NCI-H1092 (cell line): ENCODE results near the gene KCNG1.
A peak's percentile ranks its signal among the peaks of the same experiment; 100 is the strongest.

Experiments
- DNase-seq: peaks from one replicate; lab custom pipeline; 2025; lab: John Stamatoyannopoulos, UW

Gene KCNG1

GRCh38 chr20:51012357-51012756 is 10.6 kb downstream of the KCNG1 start:
- DNase-seq = no peak

- no peak for DNase-seq
These were observed 11.4 kb downstream of the KCNG1 start for GRCh38 chr20:51011479-51011878.

GRCh38 chr20:51010932-51011331 is 12.0 kb downstream of the KCNG1 start:
- no peak for DNase-seq

DNA sequence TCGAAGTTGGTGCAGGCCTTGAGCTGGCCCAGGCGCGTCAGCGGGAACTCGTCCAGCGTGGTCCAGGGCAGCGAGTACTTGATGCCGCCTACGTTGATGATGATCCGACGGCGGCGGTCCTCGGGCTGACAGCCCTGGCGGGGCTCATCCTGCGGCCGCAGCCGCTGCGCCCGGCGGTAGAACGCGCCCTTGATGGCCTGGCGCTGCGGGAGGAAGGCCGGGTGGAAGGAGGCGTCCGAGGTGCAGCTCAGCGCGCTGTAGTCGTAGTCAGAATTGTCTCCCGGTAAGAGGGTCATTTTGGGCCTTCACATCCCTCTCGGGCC is 12.9 kb downstream of the KCNG1 start:
- no peak for DNase-seq

GRCh38 chr20:51009303-51010042 is 13.4 kb downstream of the KCNG1 start:
- no peak for DNase-seq

DNA sequence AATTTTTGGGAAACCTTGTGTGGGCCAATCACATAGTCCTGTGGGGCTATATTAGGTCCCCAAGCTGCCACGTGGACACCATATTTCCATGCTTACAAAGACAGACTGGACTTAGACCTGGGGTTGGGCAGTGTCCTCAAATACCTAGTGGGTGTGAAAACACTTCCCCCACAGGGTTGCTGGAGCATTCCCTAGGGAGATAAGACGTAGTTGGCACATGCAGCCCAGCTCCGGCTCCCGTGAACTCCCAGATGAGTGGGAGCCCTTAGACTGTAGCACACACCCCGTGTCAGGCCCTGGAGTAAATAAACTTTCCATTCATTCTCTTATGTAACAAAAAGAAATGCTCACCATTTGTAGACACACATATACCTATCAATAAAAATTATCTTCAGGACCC is 14.2 kb downstream of the KCNG1 start:
- no peak for DNase-seq

DNA sequence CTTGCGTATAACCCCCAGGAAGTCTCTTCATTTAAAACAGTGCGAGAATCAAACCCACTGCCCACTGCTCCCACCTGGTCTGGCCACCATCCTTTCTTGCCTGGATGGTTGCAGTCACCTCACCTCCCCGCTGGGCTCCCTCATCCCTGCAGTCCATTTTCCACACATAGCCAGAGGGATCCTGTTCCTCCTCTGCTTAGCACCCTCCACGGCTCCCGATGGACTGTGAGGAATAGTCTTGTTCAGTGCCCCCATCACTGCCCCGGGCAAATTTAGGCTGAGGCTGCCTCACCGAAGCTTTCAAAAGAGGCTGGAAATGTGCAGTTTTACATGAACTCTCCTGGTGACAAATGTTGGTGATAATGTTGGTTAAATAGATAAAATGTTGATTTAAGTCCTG is 17.7 kb downstream of the KCNG1 start:
- no peak for DNase-seq

DNA sequence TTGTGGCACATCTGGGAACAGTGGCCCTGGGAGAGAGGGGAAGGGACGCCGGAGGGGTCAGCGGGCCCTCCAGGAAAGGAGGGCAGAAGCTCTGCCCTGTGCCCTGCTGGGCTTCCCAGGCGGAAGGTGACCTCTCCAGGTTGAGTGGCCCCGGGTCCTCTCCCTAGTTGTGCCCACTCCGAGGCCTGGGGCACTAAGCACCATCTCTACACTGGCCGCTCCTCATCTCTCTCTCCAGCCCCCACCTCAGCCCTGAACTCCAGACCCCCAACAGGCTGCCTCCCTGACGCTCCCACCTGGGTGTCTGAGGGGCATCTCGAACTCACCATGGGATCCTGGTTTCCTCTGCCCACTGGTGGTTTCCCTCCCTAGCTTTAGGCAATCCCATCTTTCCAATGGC is 18.1 kb downstream of the KCNG1 start:
- no peak for DNase-seq

- DNase-seq = no peak
These were observed 18.6 kb downstream of the KCNG1 start for GRCh38 chr20:51004305-51004727.

DNA sequence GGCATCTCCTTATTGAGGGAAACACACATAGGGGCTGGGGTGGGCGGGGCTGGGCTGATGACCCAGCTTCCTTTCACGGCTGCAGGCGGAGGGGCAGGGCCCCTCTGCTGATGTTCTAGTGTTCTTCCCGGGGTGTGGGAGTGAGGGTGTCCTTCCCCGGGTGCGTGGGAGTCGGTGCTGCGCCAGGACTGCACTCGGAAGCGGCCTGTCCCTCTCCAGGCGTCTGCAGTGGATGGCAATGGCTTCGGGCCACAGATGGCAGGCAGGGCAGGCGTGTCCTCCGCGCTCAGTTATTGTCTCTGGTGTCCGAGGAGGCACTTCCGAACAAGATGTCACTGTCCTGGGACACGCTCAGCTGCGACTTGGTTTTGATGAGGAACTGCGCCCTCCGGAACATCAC is 19.2 kb downstream of the KCNG1 start:
- DNase-seq = no peak

- no peak for DNase-seq
These were observed 20.3 kb downstream of the KCNG1 start for GRCh38 chr20:51002633-51003032.

DNA sequence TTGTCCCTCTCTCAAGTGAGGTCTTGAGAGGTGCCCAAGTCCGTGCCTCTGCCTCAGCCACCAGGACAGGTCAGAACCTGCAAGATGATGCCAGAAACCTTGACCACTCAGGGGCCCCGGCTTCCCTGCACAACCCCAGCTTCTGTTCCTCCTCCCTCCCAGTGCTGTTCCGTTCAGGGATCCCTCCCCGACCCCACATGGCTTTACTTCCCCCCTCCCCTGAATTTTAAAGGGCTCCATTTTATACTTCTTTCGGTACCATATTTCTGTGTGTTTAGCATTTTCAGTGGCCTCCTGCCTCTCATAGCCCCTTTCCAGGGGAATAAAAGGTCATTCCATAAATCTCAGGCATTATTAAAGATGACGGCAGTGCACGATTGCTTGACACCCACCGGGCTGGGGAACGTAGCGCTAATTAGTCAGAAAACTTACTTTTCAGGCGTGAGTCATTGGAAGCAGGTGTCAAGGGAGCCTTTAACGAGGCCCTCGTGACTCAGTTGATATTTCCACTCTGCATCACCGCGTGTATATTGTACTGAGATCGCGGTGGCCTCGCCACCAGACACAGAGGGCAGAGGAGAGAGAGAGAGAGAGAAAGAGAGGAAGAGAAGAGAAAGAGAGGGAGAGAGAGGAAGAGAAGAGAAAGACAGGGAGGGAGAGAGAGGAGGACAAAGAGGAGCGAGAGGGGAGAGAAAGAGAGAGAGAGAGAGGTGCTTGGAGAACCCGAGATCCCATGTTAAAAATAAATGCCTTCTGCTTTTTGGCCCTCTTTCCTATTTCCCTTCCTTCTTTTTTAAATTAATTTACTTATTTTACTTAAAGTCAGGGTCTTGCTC is 21.3 kb downstream of the KCNG1 start:
- DNase-seq = no peak

DNA sequence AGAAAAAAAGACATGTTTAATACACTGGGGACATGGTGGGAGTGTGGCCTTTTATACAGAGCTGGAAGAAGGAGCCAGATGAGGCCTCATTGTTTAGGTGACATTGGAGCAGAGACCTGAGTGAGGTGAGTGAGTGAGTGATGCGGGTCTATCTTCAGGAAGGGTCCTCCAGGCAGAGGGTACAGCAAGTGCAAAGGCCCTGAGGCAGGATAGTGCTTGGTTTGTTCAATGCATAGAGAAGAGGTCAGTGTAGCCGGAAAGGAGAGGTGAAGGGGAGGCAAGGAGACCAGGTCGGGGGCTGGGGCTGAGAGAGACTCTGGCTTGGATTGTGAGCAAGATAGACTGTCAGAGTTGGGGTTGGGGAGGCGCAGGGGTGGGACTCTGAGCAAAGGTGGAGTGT is 23.6 kb downstream of the KCNG1 start:
- no peak for DNase-seq

DNA sequence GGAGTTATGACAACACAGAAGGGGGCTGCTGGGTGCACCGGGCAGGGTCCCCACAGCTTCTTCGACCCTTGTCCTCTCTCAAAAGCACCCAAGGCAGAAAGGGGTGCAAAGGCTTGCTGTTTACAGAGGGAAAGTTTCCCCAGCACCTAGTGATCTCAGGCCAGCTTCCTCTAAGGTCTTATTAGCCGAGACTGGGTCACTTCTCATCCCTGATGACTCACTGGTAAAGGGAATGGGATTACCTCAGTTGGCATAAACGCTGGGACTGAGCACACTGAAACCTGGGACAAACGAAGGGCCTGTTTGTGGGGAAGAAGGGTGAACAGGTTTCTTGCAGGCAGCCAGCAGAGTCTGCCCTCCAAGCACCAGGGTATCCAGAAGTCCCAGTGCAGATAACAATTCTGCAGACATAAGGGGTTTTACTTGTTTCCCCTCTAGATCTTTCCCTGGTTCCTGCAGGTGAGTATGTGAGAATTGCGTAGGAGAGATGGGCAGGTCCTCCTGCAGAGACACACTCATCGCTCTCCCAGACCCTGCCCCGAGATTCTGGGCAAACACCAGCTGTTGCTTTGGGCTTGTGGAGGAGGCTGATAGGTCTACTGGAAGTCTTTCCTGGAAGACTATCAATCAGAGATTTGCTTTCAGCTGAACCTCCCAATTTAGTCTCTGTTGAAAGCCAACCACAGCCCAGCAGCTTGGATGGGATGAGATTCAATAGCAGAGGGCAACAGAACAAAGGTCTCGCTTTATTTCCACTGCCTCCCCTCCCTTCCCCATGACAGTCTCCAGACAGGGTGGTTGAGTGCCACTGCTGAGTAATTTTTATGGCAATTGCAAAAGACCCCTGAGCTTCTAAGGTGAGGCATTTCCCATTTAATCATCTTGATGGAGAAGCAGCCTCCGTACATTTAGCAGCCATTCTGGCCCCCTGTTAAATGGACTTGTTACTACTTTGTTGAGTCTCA is 25.7 kb downstream of the KCNG1 start:
- no peak for DNase-seq

DNA sequence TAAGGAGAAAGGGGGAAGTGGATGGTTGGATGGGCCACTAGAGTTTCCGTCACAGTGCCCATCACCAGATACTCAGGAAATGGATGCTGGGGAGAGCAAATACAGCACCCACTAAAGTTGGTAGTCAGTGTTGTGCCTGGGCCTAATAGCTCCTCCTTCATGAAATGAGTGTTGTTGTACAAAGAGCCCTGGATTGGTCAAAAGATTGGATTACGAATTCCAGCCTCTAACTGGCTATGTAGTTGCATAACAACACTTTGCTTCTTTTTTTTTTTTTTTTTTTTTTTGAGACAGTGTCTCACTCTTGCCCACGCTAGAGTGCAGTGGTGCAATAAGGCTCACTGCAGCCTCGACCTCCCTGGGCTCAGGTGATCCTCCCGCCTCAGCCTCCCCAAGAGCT is 27.4 kb downstream of the KCNG1 start:
- no peak for DNase-seq

DNA sequence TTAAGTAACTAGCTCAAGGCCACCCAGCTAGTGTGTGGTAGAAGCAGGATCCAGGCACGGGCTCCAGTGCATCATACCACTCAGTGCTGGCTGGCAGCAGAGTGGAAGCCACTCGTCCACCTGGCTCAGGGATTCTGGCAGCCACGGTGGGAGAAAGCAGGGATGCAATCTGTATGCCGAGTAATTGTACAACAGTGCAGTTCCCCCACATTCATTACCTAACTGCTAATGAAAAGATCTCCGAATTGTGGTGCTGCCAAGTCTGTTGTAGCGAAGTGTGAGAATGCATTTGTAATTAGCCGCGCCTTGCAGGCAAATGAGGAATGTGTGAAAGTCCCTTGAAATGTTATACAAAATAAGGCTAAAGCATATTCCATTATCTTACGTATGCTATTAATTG is 29.0 kb downstream of the KCNG1 start:
- DNase-seq = no peak

DNA sequence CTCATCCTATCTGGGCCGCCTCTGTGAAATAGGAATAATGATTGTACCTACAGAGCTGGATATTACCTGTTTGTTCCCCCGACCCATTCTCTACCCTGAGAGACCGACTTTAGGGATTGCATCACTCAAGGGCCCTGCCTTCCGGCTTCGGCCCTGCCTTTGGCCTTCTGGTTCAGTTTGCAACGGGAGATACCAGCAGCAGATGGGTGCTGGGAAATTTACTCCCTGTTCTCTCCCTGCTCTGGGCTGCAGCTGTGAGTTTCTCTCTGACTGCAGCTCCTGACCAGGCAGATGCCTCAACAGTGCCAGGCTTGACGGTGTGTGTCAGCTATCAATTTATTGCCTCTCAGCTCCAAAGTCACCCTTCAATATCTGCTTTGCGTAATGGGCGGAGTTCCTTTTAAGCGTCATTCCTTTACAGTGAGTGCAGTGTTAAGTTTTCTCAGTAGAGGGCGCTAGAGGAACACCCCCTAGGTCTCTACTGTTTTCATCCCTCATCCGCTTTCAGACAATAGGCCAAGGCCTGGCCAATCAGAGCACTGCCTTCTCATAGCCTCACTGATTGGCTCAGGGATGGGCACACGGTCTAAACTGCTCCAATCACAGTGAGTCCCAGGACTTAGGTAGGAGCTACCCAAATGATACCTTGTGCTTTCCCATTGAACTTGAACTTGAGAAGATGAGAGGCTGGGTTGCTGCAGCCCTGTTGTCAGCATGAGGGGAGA is 30.0 kb downstream of the KCNG1 start:
- DNase-seq = peak; percentile 23

DNA sequence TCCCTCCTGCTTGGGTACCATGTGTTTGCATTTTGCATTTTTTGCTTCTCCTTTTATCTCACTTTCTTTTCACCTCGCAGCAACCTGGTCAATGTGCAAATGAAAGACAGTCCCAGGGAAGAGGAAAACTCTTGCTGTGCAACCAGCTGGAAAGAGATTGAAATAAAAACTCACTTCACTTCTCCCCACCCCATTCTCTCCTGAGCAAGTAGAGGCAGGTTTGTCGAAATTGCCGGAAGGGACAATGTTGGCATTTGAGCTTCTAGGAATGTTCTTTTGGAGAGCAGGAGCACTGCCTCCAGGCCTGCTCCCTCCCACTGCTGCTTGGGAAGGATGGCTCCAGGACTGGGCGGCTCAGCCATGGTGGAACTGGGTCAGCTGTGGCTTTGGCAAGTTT is 30.6 kb downstream of the KCNG1 start:
- DNase-seq = no peak

DNA sequence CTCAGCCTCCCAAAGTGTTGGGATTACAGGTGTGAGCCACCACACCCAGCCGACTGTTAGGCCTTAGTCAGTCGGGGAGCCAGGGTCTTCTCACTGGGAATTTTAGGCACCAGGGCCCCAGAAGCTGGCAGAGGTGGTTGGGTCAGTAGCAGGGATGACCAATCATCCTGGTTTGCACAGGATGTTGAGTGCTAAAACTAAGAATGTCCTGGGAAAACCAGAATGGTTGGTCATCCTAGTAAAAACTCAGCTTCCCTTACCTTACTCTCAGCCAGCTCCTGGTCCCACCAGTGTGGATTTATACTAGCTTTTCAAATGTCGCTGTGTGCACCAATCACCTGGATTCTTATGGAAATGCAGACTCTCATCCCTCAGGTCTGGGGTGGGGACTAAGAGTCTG is 31.8 kb downstream of the KCNG1 start:
- no peak for DNase-seq

DNA sequence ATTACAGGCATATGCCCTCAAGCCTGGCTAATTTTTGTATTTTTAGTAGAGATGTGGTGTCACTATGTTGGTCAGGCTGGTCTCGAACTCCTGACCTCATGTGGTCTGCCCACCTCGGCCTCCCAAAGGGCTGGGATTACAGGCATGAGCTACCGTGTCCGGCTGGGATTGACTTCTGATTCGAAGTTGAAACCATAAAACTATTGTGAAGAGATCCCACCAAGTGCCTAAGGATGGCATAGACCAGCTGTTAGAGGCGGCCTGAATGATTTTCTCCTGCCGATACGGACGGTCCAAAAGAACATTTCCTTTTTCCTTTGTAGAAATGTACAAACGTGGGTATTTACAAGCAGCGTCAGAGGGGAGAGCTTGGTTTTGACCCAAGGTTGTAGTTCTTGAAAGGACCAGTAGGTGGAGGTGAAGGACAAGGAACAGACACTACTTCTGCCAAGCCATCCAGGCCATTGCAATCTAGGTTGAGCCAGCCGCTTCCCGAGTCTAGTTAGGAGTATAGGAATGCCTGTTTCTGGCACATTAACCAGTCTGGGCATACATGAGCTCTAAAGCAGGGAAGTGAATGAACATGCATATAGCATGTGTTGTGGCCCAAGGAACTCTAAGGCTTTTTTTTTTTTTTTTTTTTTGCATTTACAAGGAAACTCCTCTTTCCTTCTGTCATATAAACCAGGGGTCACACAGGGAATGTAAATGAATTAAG is 35.3 kb downstream of the KCNG1 start:
- DNase-seq = peak; percentile 65

DNA sequence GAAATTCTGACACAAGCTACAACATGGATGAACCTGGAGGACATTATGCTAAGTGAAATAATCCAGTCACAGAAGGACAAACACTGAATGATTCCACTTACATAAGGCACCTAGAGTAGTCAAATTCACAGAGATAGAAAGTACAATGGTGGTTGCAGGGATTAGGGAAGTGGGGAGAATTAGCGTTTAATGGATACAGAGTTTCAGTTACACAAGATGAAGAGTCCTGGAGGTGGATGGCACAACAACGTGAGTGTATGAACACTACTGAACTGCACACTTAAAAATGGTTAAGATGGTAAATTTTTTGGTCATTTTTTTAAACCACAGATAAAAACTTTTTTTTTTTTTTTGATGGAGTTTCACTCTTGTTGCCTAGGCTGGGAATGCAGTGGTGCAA is 39.6 kb downstream of the KCNG1 start:
- DNase-seq = no peak
